Superior temporal gyrus (tissue), 1 donor: ENCODE measurements around the gene POLA1.

Experiments used
- DNase-seq: peaks from one replicate; pipeline ENCODE4 v3.0.0-alpha.2; 2016; ENCODE audit errors: extremely low spot score

The POLA1 gene

GRCh38 chrX:25028726-25029125 lies 335.0 kb downstream of the POLA1 start:
- no peak for DNase-seq

GRCh38 chrX:25029288-25029825 lies 335.6 kb downstream of the POLA1 start:
- no peak for DNase-seq

GRCh38 chrX:25034889-25035288 lies 341.2 kb downstream of the POLA1 start:
- no peak for DNase-seq

GRCh38 chrX:25039036-25039435 lies 345.3 kb downstream of the POLA1 start:
- no peak for DNase-seq

- no peak for DNase-seq
Measured at GRCh38 chrX:25043192-25043591, 349.5 kb downstream of the POLA1 start.
